Ishikawa (cell line): ENCODE measurements around the gene TAF4.

Source experiments
- MAX ChIP-seq: IDR thresholded peaks from 2 replicates; pipeline ENCODE4 v1.6.1; 2012
- RAD21 ChIP-seq: IDR thresholded peaks from 2 replicates; pipeline ENCODE4 v1.6.1; 2012; ENCODE audit warnings: low read depth
- USF1 ChIP-seq: IDR thresholded peaks from 2 replicates; pipeline ENCODE4 v1.6.1; 2012

- TF ChIP-seq MAX (no peak), USF1 (no peak), RAD21 (no peak)
These were observed 39.7 kb downstream of the TAF4 start for GRCh38 chr20:62025832-62026563.
